ENCODE data around the gene ILK. TPM values are rescaled to one million over a fixed set of nuclear protein-coding genes. Genes with fewer than 3 reads are reported as not detected.

The ILK gene
- total and polyA plus RNA-seq, 2 donors (not counting 3 experiments of a cell fraction or from before 2014, with no cell fraction given), result 221 to 296 TPM

- intact Hi-C loops (cut with micrococcal nuclease) (no loop called here), dilution Hi-C loops (cut with MboI; ENCODE audit: extremely low pct_ligation_motif_present, low sequenced_read_pairs) (no loop called here)
- DNase-seq (ENCODE audit: low read depth, low spot score) (no peak), FAIRE-seq (no peak)
- Histone ChIP-seq H3K27ac (ENCODE audit: insufficient read depth, low read depth, low read length) (no peak overlapping the region), H4K20me1 (replicated peaks; ENCODE audit: control insufficient read depth, extremely low read depth, insufficient read depth, low read length) (peaks cover 3% of the 10 kb centered on the region), H3K9me1 (replicated peaks; ENCODE audit: control insufficient read depth, extremely low read depth, insufficient read depth, low read length) (no peaks in the 10 kb centered on the region), H2AFZ (ENCODE audit: low read depth, low read length) (no peak overlapping the region), H3K79me2 (ENCODE audit: control insufficient read depth, insufficient read depth, low read length) (peaks cover 48% of the 10 kb centered on the region), H3K9ac (replicated peaks; ENCODE audit: extremely low read depth, insufficient read depth, low read length) (no peak overlapping the region), H3K27me3 (ENCODE audit: control insufficient read depth in 2 of 2, insufficient read depth in 2 of 2, low read length in 2 of 2) (no peaks in the 10 kb centered on the region), H3K9me3 (replicated peaks; ENCODE audit: control insufficient read depth, insufficient read depth, low read length) (no peaks in the 10 kb centered on the region), H3K4me3 (replicated peaks in 1 of 3; ENCODE audit: insufficient read depth in 1 of 3, low read depth in 1 of 3, low read length in 3 of 3) (no peak overlapping the region), H3K4me1 (ENCODE audit: control insufficient read depth, extremely low read depth, insufficient read depth, low read length) (peaks cover 11% of the 10 kb centered on the region), H3K4me2 (ENCODE audit: insufficient read depth, low read length) (no peak overlapping the region), H3K36me3 (ENCODE audit: control insufficient read depth in 2 of 2, extremely low read depth in 1 of 2, insufficient read depth in 2 of 2, low read length in 2 of 2) (peaks cover 22 to 28% of the 10 kb centered on the region in 2 experiments)
- no peak for TF ChIP-seq FOS (IDR thresholded peaks at IDR 0.05; ENCODE audit: borderline replicate concordance, insufficient read depth, low read length)
- no peak for TF ChIP-seq CTCF (IDR thresholded peaks at IDR 0.05; ENCODE audit: extremely low read depth in 1 of 2, insufficient read depth in 1 of 2, low read depth in 1 of 2, low read length in 2 of 2)
- no peak for TF ChIP-seq MAX (IDR thresholded peaks at IDR 0.05; ENCODE audit: insufficient read depth, insufficient read length)
- TF ChIP-seq GATA2 (IDR thresholded peaks at IDR 0.05; ENCODE audit: insufficient read depth, insufficient read length, low read depth, low read length), result no peak
- TF ChIP-seq JUN (IDR thresholded peaks at IDR 0.05; ENCODE audit: borderline replicate concordance, insufficient read depth, insufficient read length, low read depth), result no peak
- no peak for TF ChIP-seq POLR2AphosphoS5 (IDR thresholded peaks at IDR 0.05; ENCODE audit: insufficient read depth, low read depth, low read length)
- no peak for TF ChIP-seq MYC (IDR thresholded peaks at IDR 0.05; ENCODE audit: low read depth, low read length)
- TF ChIP-seq EZH2 (IDR thresholded peaks at IDR 0.05; ENCODE audit: borderline replicate concordance, low read depth, low read length, severe bottlenecking), result no peak
- no peak for TF ChIP-seq POLR2A (IDR thresholded peaks at IDR 0.05; ENCODE audit: low read depth, low read length)
- BruUV-seq (replicated peaks), result no TSS peak
- CTCF ChIA-PET, result no interaction called here
- POLR2A ChIA-PET, result no interaction called here
These were observed 5.0 kb upstream of the ILK start for GRCh38 chr11:6598555-6598954.

Measured in endothelial cell of umbilical vein (primary cell).